Transverse colon (tissue), 3 donors: ENCODE results near the gene SLC6A18.
A peak's percentile ranks its signal among the peaks of the same experiment; 100 is the strongest.

ENCODE experiments used
- CTCF ChIP-seq, 5 experiments: fragments of 200-600 bp in 3 of 5; fragments of 450-650 bp in 2 of 5; sonication (generic) in 3 of 5; IDR thresholded peaks; 1 replicate in 2 of 5; 2 replicates in 3 of 5; pipeline ENCODE4 v1.5.1; 2016 to 2017; ENCODE audit warnings: antibody characterized with exemption in 5 of 5, inconsistent platforms in 3 of 5, mild to moderate bottlenecking in 2 of 5, moderate library complexity in 1 of 5
- POLR2A ChIP-seq: fragments of 450-650 bp; IDR thresholded peaks from one replicate; pipeline ENCODE4 v1.6.1; 2016; ENCODE audit warnings: antibody characterized with exemption, mild to moderate bottlenecking, moderate library complexity

- TF ChIP-seq CTCF (IDR thresholded peaks at IDR 0.05) (no peak), POLR2A (peak; percentile 22)
These were observed 25.3 kb upstream of the SLC6A18 start for GRCh38 chr5:1199649-1200494.
